H1 (cell line): Measurements from ENCODE around the gene RNF13. TPM values are rescaled to one million over a fixed set of nuclear protein-coding genes. Genes with fewer than 3 reads are reported as not detected.

Experiments
- CTCF ChIA-PET: fragments of 300-600 bp; sonication (Branson Sonifier 250); formaldehyde crosslinking; loops from one replicate; lab custom pipeline; 2021; ENCODE audit not compliant: partially characterized antibody; lab: Charles Lee
- POLR2A ChIA-PET: fragments of 300-600 bp; sonication (Branson Sonifier 250); formaldehyde crosslinking; loops from one replicate; lab custom pipeline; 2021; ENCODE audit warnings: inconsistent platforms; ENCODE audit not compliant: partially characterized antibody; lab: Charles Lee
- DNase-seq, 2 experiments: peaks; one replicate each; pipeline versions ENCODE4 v3.0.0 to v3.0.0-alpha.2; 2010 to 2022; ENCODE audit warnings: low spot score in 2 of 2, low read depth in 1 of 2, mixed read lengths in 1 of 2
- FAIRE-seq: peaks from 2 replicates; lab custom pipeline; 2011; peaks lifted over from hg19 to GRCh38; lab: Jason Lieb, UNC
- H2AFZ ChIP-seq: 2 replicates; pipeline ENCODE4 v1.8.1; 2012; ENCODE audit warnings: low read length, inconsistent platforms
- H2AK5ac ChIP-seq: 2 replicates; pipeline ENCODE4 v1.6.1; 2013; ENCODE audit warnings: low read depth, low read length
- H2BK120ac ChIP-seq: replicated peaks from 2 replicates; pipeline ENCODE3; 2013; ENCODE audit warnings: low read depth, low read length, inconsistent platforms
- H2BK12ac ChIP-seq: 2 replicates; pipeline ENCODE4 v1.6.1; 2013; ENCODE audit warnings: low read depth, low read length
- H2BK15ac ChIP-seq: 2 replicates; pipeline ENCODE4 v1.6.1; 2013; ENCODE audit warnings: low read length
- H2BK20ac ChIP-seq: 2 replicates; pipeline ENCODE4 v1.6.1; 2013; ENCODE audit warnings: low read length
- H2BK5ac ChIP-seq: 2 replicates; pipeline ENCODE4 v1.6.1; 2013; ENCODE audit warnings: low read depth, low read length
- H3K14ac ChIP-seq: 2 replicates; pipeline ENCODE4 v1.6.1; 2013; ENCODE audit warnings: inconsistent platforms; ENCODE audit not compliant: insufficient read length
- H3K18ac ChIP-seq: 2 replicates; pipeline ENCODE4 v1.6.1; 2013; ENCODE audit warnings: low read length; ENCODE audit errors: extremely low read depth
- H3K23ac ChIP-seq: 2 replicates; pipeline ENCODE4 v1.6.1; 2013; ENCODE audit warnings: inconsistent platforms; ENCODE audit not compliant: insufficient read length
- H3K23me2 ChIP-seq: 2 replicates; pipeline ENCODE4 v1.6.1; 2013; ENCODE audit warnings: low read depth, low read length
- H3K27ac ChIP-seq: 2 replicates; pipeline ENCODE4 v1.6.1; 2011; ENCODE audit warnings: low read depth, low read length, inconsistent platforms
- H3K27me3 ChIP-seq, 4 experiments: replicated peaks in 1 of 4; 1 replicate in 1 of 4; 2 replicates in 3 of 4; pipeline versions ENCODE4 v1.6.1 to v1.8.1; 2011 to 2013; ENCODE audit warnings: low read length in 3 of 4, mild to moderate bottlenecking in 3 of 4, inconsistent platforms in 2 of 4, mixed read lengths in 2 of 4, moderate library complexity in 1 of 4; ENCODE audit not compliant: control insufficient read depth in 3 of 4, insufficient read depth in 3 of 4; ENCODE audit errors: extremely low read depth in 1 of 4
- H3K36me3 ChIP-seq, 4 experiments: 2 replicates each; pipeline versions ENCODE4 v1.6.1 to v1.8.1; 2011 to 2013; ENCODE audit warnings: mild to moderate bottlenecking in 4 of 4, low read length in 3 of 4, moderate library complexity in 2 of 4, control low read depth in 1 of 4, inconsistent platforms in 1 of 4; ENCODE audit not compliant: insufficient read depth in 4 of 4, control insufficient read depth in 2 of 4
- H3K4ac ChIP-seq: replicated peaks from 2 replicates; pipeline ENCODE3; 2013; ENCODE audit warnings: low read length, low read depth, mixed read lengths, inconsistent platforms; ENCODE audit not compliant: insufficient read length
- H3K4me1 ChIP-seq, 4 experiments: replicated peaks in 1 of 4; 1 replicate in 1 of 4; 2 replicates in 3 of 4; pipeline versions ENCODE4 v1.6.1 to v1.8.1; 2011 to 2013; ENCODE audit warnings: low read length in 3 of 4, inconsistent platforms in 2 of 4, mixed read lengths in 1 of 4; ENCODE audit not compliant: insufficient read depth in 4 of 4, control insufficient read depth in 3 of 4
- H3K4me2 ChIP-seq, 2 experiments: 2 replicates each; pipeline versions ENCODE4 v1.6.1 to v1.8.1; 2011 to 2013; ENCODE audit warnings: low read depth in 2 of 2, low read length in 2 of 2, control low read depth in 1 of 2, inconsistent platforms in 1 of 2, mild to moderate bottlenecking in 1 of 2; ENCODE audit not compliant: insufficient read depth in 1 of 2
- H3K4me3 ChIP-seq, 4 experiments: fragments of 200-600, 300-600 bp in 1 of 4; sonication (generic), shearing (Covaris generic), sonication (Bioruptor Twin) in 1 of 4; 2 replicates each; pipeline versions ENCODE4 v1.5.1 to v1.8.1; 2011 to 2016; ENCODE audit warnings: low read length in 4 of 4, low read depth in 3 of 4, control low read depth in 2 of 4, inconsistent platforms in 2 of 4, mild to moderate bottlenecking in 2 of 4, mixed read lengths in 1 of 4, moderate library complexity in 1 of 4; ENCODE audit not compliant: insufficient read depth in 2 of 4; ENCODE audit errors: extremely low read depth in 1 of 4
- H3K56ac ChIP-seq: replicated peaks from 2 replicates; pipeline ENCODE3; 2013; ENCODE audit warnings: low read depth, mild to moderate bottlenecking, mixed read lengths, low read length, inconsistent platforms; ENCODE audit not compliant: insufficient read length
- H3K79me1 ChIP-seq: 2 replicates; pipeline ENCODE4 v1.6.1; 2013; ENCODE audit warnings: low read depth, low read length, control low read depth
- H3K79me2 ChIP-seq, 2 experiments: 2 replicates each; pipeline versions ENCODE4 v1.6.1 to v1.8.1; 2012 to 2013; ENCODE audit warnings: low read length in 2 of 2, mild to moderate bottlenecking in 2 of 2, inconsistent platforms in 1 of 2; ENCODE audit not compliant: insufficient read depth in 2 of 2, control insufficient read depth in 1 of 2
- H3K9ac ChIP-seq, 4 experiments: replicated peaks in 1 of 4; 1 replicate in 1 of 4; 2 replicates in 3 of 4; pipeline versions ENCODE4 v1.6.1 to v1.8.1; 2011 to 2013; ENCODE audit warnings: low read depth in 3 of 4, low read length in 3 of 4, control low read depth in 2 of 4, mild to moderate bottlenecking in 2 of 4, moderate library complexity in 2 of 4, inconsistent platforms in 1 of 4; ENCODE audit errors: extremely low read depth in 1 of 4
- H3K9me3 ChIP-seq, 2 experiments: 2 replicates each; pipeline versions ENCODE4 v1.6.1 to v1.8.1; 2012 to 2013; ENCODE audit warnings: mild to moderate bottlenecking in 2 of 2, moderate library complexity in 2 of 2, control low read depth in 1 of 2, inconsistent platforms in 1 of 2, low read depth in 1 of 2, low read length in 1 of 2, mixed read lengths in 1 of 2; ENCODE audit not compliant: insufficient read depth in 2 of 2
- H4K20me1 ChIP-seq, 2 experiments: replicated peaks in 1 of 2; 2 replicates each; pipeline versions ENCODE3 to v1.8.1; 2011 to 2013; ENCODE audit warnings: inconsistent platforms in 2 of 2, low read length in 2 of 2, mild to moderate bottlenecking in 1 of 2; ENCODE audit not compliant: insufficient read depth in 2 of 2, control insufficient read depth in 1 of 2
- H4K5ac ChIP-seq: 2 replicates; pipeline ENCODE4 v1.6.1; 2013; ENCODE audit warnings: low read length, low read depth, mixed read lengths, inconsistent platforms; ENCODE audit not compliant: insufficient read length
- H4K8ac ChIP-seq: 2 replicates; pipeline ENCODE4 v1.8.0; 2013; ENCODE audit warnings: mild to moderate bottlenecking, moderate library complexity, low read length, inconsistent platforms; ENCODE audit not compliant: insufficient read depth; ENCODE audit errors: extremely low read depth
- H4K91ac ChIP-seq: replicated peaks from 2 replicates; pipeline ENCODE3; 2013; ENCODE audit warnings: low read length, mixed read lengths, inconsistent platforms; ENCODE audit not compliant: insufficient read length
- USF2 ChIP-seq: IDR thresholded peaks from 2 replicates; pipeline ENCODE4 v1.6.1; 2011; ENCODE audit warnings: low read length, improper control_type of control experiment
- WGBS, 2 experiments: shearing (Covaris generic) in 1 of 2; methylation state at CpG; one replicate each; pipeline versions ENCODE4 v1.1.6 to v1.1.7; 2013 to 2015; ENCODE audit warnings: low lambda C conversion rate in 2 of 2, mixed read lengths in 2 of 2, inconsistent platforms in 1 of 2, low coverage in 1 of 2, missing lambda C conversion rate in 1 of 2; ENCODE audit not compliant: insufficient replicate concordance in 2 of 2, insufficient coverage in 1 of 2, insufficient read length in 1 of 2; ENCODE audit errors: extremely low coverage in 1 of 2, missing lambda C conversion rate in 1 of 2; 5-methylcytosine and 5-hydroxymethylcytosine counted together
- polyA plus RNA-seq, 7 experiments: library from polyadenylated mRNA; depleted of rRNA in 3 of 7; stranded (reverse) in 5 of 7; unstranded in 2 of 7; fragments of >200 nt in 5 of 7; fragments of 200-250 nt in 2 of 7; gene quantifications; 1 replicate in 5 of 7; 2 replicates in 1 of 7; 4 replicates in 1 of 7; pipeline versions ENCODE4 v1.2.1 to v1.2.3, GENCODE V29; 2011 to 2013; ENCODE audit warnings: missing spikeins in 2 of 7, mixed read lengths in 2 of 7
- total RNA-seq: library from RNA; stranded (reverse); fragmentation: NEBNext Ultra II Directional; extraction: Animal tissue kit (Norgen Biotek cat#: 25700); gene quantifications from 2 replicates; pipeline ENCODE4 v1.2.1, GENCODE V29; 2021

The RNF13 gene
- total and polyA plus RNA-seq, 2 of the 8 experiments (the other 6 are each of a cell fraction or from before 2014, with no cell fraction given): 19.4 to 35.4 TPM

- no peak overlapping the region for H2AFZ ChIP-seq
- 64% methylated on average over 4 of the region's 4 CpGs; no CpG with 5 or more reads in 1 of the 2 experiments for WGBS, 2 experiments
- no peak overlapping the region for H2BK20ac ChIP-seq
- no peak overlapping the region for H4K8ac ChIP-seq
- H2BK5ac ChIP-seq: no peak overlapping the region
- no peak overlapping the region for H3K9ac ChIP-seq
- no peak overlapping the region for H2BK120ac ChIP-seq
- H2AK5ac ChIP-seq: no peak overlapping the region
- no peak overlapping the region for H3K27ac ChIP-seq
- H3K4me2 ChIP-seq: no peak overlapping the region
- FAIRE-seq (no peak), DNase-seq (no peak)
- H4K5ac ChIP-seq: no peak overlapping the region
- no peak overlapping the region for H3K18ac ChIP-seq
- H3K27me3 ChIP-seq: no peaks in the 10 kb centered on the region
- H2BK12ac ChIP-seq: no peak overlapping the region
- no peaks in the 10 kb centered on the region for H4K20me1 ChIP-seq
- no peak overlapping the region for H2BK15ac ChIP-seq
- H3K23ac ChIP-seq: no peak overlapping the region
- POLR2A ChIA-PET: no interaction called here
- no peak overlapping the region for H4K91ac ChIP-seq
- no peaks in the 10 kb centered on the region for H3K9me3 ChIP-seq
- no peak overlapping the region for H3K4ac ChIP-seq
- no peaks in the 10 kb centered on the region for H3K23me2 ChIP-seq
- TF ChIP-seq USF2: no peak
- TF ChIP-seq, all 59 proteins: peak for 0
- no peaks in the 10 kb centered on the region for H3K79me1 ChIP-seq
- no peak overlapping the region for H3K56ac ChIP-seq
- no peaks in the 10 kb centered on the region for H3K79me2 ChIP-seq
- CTCF ChIA-PET: interaction anchor here (0.6 to 1.2 kb wide), 5 partner anchors 12 to 115 kb away, joined by 3 to 4 read pairs (median 3); no protein-coding TSS in a partner anchor
- no peaks in the 10 kb centered on the region for H3K36me3 ChIP-seq
- H3K4me1 ChIP-seq: no peaks in the 10 kb centered on the region
- no peak overlapping the region for H3K4me3 ChIP-seq
- H3K14ac ChIP-seq: no peak overlapping the region
Measured at GRCh38 chr3:149881879-149882278, 68.9 kb downstream of the RNF13 start.
